Calu3 (cell line): ENCODE results near the gene NCAPH2. TPM values are rescaled to one million over a fixed set of nuclear protein-coding genes. Genes with fewer than 3 reads are reported as not detected.

Experiments used
- BruUV-seq: library from RNA; stranded (reverse); fragments of 400-500 nt; replicated peaks from 2 replicates; lab custom pipeline; 2021; lab: Mats Ljungman, UMichigan
- CTCF ChIA-PET: fragments of 300-600 bp; sonication (Branson Sonifier 250); formaldehyde crosslinking; loops from one replicate; lab custom pipeline; 2022; ENCODE audit warnings: antibody characterized with exemption; lab: Charles Lee
- DNase-seq: peaks from one replicate; pipeline ENCODE4 v3.0.0; 2022
- H3K27ac Mint-ChIP-seq: one replicate; pipeline ENCODE4 v1.8.0; 2022; ENCODE audit warnings: mixed read lengths; ENCODE audit not compliant: unreplicated experiment
- H3K27me3 Mint-ChIP-seq: one replicate; pipeline ENCODE4 v1.8.0; 2022; ENCODE audit warnings: mixed read lengths; ENCODE audit not compliant: unreplicated experiment
- H3K36me3 Mint-ChIP-seq: one replicate; pipeline ENCODE4 v1.8.0; 2022; ENCODE audit warnings: mild to moderate bottlenecking, moderate library complexity, mixed read lengths; ENCODE audit not compliant: insufficient read depth, unreplicated experiment
- H3K4me1 Mint-ChIP-seq: one replicate; pipeline ENCODE4 v1.8.0; 2022; ENCODE audit warnings: mild to moderate bottlenecking, low read depth, mixed read lengths; ENCODE audit not compliant: unreplicated experiment
- H3K4me3 Mint-ChIP-seq: one replicate; pipeline ENCODE4 v1.8.0; 2022; ENCODE audit warnings: mild to moderate bottlenecking, low read depth, moderate library complexity, mixed read lengths; ENCODE audit not compliant: unreplicated experiment
- H3K9me3 Mint-ChIP-seq: one replicate; pipeline ENCODE4 v1.8.0; 2022; ENCODE audit warnings: low read depth, mixed read lengths; ENCODE audit not compliant: unreplicated experiment
- CTCF ChIP-seq: fragments of 200-600 bp; IDR thresholded peaks from one replicate; pipeline ENCODE4 v1.8.0; 2022; ENCODE audit warnings: antibody characterized with exemption; ENCODE audit not compliant: unreplicated experiment
- intact Hi-C: fragments of 100-400 bp; cut with micrococcal nuclease; formaldehyde crosslinking; loops from one replicate; pipeline ENCODE4 v1.10.0; 2022; ENCODE audit not compliant: unreplicated experiment
- total RNA-seq: library from RNA; stranded (reverse); gene quantifications from 2 replicates; pipeline ENCODE4 v1.2.3, GENCODE V29; 2022

The NCAPH2 gene
- total RNA-seq, 1 experiment from 2014 or later: 92.0 TPM

- Mint-ChIP-seq H3K4me1 (peaks cover 14% of the 10 kb centered on the region), H3K9me3 (no peaks in the 10 kb centered on the region), H3K27ac (no peak overlapping the region), H3K4me3 (no peak overlapping the region), H3K36me3 (peaks cover 10% of the 10 kb centered on the region), H3K27me3 (no peaks in the 10 kb centered on the region)
- intact Hi-C loops: no loop called here
- DNase-seq: no peak
- no peak for TF ChIP-seq CTCF
- no TSS peak for BruUV-seq
- CTCF ChIA-PET: no interaction called here
Observed at GRCh38 chr22:50548040-50548920, 40.3 kb downstream of the NCAPH2 start.

GRCh38 chr22:50548921-50549790 lies 41.1 kb downstream of the NCAPH2 start:
- H3K27me3 Mint-ChIP-seq: no peaks in the 10 kb centered on the region
- H3K4me3 Mint-ChIP-seq: no peak overlapping the region
- peaks cover 14% of the 10 kb centered on the region for H3K4me1 Mint-ChIP-seq
- H3K36me3 Mint-ChIP-seq: peaks cover 5% of the 10 kb centered on the region
- BruUV-seq: no TSS peak
- no peak for TF ChIP-seq CTCF
- CTCF ChIA-PET: no interaction called here
- DNase-seq: no peak
- intact Hi-C loops: no loop called here
- no peaks in the 10 kb centered on the region for H3K9me3 Mint-ChIP-seq
- no peak overlapping the region for H3K27ac Mint-ChIP-seq

DNA sequence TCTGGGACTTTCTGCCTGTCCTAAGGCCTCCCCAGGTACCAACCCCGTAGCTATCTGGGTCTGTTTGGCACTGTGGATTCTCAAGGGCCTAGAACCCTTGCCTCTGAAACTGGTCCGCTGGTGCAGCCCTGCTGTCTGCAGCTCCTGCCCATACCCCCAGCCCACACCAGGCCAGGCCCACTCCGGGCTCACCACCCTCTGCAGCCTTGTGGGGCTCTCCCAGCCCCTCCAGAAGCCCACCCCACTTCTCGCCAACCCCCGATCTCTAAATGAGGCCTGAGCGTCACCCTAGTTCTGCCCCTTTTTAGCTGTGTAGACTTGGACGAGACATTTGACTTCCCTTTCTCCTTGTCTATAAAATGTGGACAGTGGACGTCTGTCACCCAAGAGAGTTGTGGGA lies 42.4 kb downstream of the NCAPH2 start:
- DNase-seq: no peak
- Mint-ChIP-seq H3K27ac (no peak overlapping the region), H3K9me3 (no peaks in the 10 kb centered on the region), H3K4me1 (peaks cover 6% of the 10 kb centered on the region), H3K36me3 (no peaks in the 10 kb centered on the region), H3K4me3 (no peak overlapping the region), H3K27me3 (no peaks in the 10 kb centered on the region)
- intact Hi-C loops: no loop called here
- no TSS peak for BruUV-seq
- CTCF ChIA-PET: no interaction called here
- no peak for TF ChIP-seq CTCF

DNA sequence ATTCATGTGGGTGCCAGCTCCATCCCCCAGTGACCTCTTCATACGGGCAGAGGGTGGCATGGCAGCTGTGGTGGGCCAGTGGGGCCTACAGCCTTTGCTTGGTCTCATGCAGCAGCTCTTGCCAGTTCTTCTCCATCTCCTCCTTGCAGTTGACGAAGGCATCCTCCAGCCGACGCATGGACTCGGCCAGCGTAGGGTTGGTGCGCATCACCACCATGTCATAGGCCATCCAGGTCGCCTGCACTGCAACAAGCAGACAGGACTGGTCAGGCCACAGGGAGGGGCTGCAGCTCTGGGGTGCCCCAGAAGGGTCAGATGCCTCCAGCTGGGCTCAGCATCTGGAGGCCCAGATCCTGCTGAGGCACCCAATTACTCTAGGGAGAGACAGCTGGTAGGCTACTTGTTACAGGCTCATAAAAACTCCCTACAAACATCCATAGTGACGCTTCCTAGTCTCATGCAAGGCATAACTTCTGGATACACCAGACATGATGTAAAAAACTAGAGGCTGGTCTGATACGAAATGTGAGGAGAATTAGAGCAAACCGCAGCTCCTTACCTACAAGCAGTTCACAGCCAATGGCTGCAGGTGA lies 43.2 kb downstream of the NCAPH2 start:
- Mint-ChIP-seq H3K27me3 (no peaks in the 10 kb centered on the region), H3K9me3 (no peaks in the 10 kb centered on the region), H3K36me3 (no peaks in the 10 kb centered on the region), H3K4me1 (no peaks in the 10 kb centered on the region), H3K27ac (no peak overlapping the region), H3K4me3 (no peak overlapping the region)
- intact Hi-C loops: no loop called here
- TF ChIP-seq CTCF: no peak
- BruUV-seq: no TSS peak
- DNase-seq: no peak
- CTCF ChIA-PET: interaction anchor here (0.9 kb wide), 1 partner anchor 11 kb away, joined by 3 read pairs; the partner anchor contains the start of gene SYCE3
